Neutrophil (primary cell): ENCODE data around the gene PDE3A.

ENCODE experiments used
- H3K27ac ChIP-seq: fragments of 200-600 bp; sonication (generic); 2 replicates; pipeline ENCODE4 v1.5.1; 2016; ENCODE audit warnings: mild to moderate bottlenecking, moderate library complexity
- H3K27me3 ChIP-seq: fragments of 200-600 bp; sonication (generic); 2 replicates; pipeline ENCODE4 v1.6.0; 2016; ENCODE audit warnings: mild to moderate bottlenecking
- H3K36me3 ChIP-seq: fragments of 200-600 bp; sonication (generic); 2 replicates; pipeline ENCODE4 v1.5.1; 2017
- H3K4me1 ChIP-seq, 2 experiments: fragments of 200-600 bp in 1 of 2; sonication (generic) in 1 of 2; 1 replicate in 1 of 2; 2 replicates in 1 of 2; pipeline versions ENCODE4 v1.5.1 to v1.6.1; 2013 to 2016; ENCODE audit warnings: low read depth in 1 of 2, low read length in 1 of 2, mild to moderate bottlenecking in 1 of 2, moderate library complexity in 1 of 2; ENCODE audit not compliant: control insufficient read depth in 1 of 2, insufficient read depth in 1 of 2
- H3K4me3 ChIP-seq, 2 experiments: fragments of 200-600 bp in 1 of 2; sonication (generic) in 1 of 2; 1 replicate in 1 of 2; 2 replicates in 1 of 2; pipeline ENCODE4 v1.5.1; 2013 to 2016; ENCODE audit warnings: low read depth in 1 of 2, low read length in 1 of 2, mild to moderate bottlenecking in 1 of 2, moderate library complexity in 1 of 2
- H3K9me3 ChIP-seq: fragments of 200-600 bp; sonication (generic); 2 replicates; pipeline ENCODE4 v1.5.1; 2016
- TF ChIP-seq, protein P1 (sequence below): fragments of 200-600 bp; sonication (generic); IDR thresholded peaks from 2 replicates; pipeline ENCODE4 v1.5.1; 2016; ENCODE audit warnings: antibody characterized with exemption

The PDE3A gene

DNA sequence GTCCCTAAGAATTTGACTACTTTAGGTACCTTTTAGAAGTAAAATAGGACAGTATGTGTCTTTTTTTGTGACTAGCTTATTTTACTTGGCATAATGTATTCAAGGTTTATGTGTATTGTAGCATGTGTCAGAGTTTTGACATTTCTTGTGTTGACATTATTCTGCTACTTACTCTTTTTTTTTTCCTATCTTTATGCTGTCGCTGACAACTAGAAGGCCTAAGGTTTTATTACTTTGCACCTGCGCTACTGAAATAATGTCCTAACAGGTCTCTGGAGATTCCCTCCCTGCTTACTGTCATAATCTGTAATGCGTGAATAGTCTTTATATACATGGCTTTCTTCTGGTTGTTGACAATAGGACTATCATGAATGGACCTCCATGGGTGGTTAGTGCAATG, 43.0 kb downstream of the PDE3A start:
- Histone ChIP-seq H3K36me3 (no peaks in the 10 kb centered on the region), H3K9me3 (no peaks in the 10 kb centered on the region), H3K4me1 (no peaks in the 10 kb centered on the region), H3K27ac (no peak overlapping the region), H3K27me3 (no peaks in the 10 kb centered on the region), H3K4me3 (no peak overlapping the region)
- TF ChIP-seq, protein P1, sequence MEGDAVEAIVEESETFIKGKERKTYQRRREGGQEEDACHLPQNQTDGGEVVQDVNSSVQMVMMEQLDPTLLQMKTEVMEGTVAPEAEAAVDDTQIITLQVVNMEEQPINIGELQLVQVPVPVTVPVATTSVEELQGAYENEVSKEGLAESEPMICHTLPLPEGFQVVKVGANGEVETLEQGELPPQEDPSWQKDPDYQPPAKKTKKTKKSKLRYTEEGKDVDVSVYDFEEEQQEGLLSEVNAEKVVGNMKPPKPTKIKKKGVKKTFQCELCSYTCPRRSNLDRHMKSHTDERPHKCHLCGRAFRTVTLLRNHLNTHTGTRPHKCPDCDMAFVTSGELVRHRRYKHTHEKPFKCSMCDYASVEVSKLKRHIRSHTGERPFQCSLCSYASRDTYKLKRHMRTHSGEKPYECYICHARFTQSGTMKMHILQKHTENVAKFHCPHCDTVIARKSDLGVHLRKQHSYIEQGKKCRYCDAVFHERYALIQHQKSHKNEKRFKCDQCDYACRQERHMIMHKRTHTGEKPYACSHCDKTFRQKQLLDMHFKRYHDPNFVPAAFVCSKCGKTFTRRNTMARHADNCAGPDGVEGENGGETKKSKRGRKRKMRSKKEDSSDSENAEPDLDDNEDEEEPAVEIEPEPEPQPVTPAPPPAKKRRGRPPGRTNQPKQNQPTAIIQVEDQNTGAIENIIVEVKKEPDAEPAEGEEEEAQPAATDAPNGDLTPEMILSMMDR, result no peak

DNA sequence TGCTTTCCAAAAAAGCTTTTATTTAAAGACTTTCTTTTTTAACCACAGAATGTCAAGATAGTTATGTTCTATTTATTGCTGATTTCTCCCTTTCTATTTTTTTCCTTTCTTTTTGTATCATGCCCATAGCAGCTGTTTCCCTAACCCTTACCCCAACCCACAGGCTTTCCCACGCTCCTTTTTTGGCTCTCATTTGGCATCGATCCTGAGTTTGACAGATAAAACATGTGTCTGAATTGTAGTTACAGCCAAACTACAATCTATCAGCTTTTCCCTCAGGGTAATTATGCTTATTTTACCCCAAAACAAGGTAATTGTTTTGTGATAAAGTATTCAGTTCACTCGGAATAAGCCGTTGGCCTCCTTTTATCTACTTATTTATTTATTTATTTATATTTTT, 46.7 kb downstream of the PDE3A start:
- H3K9me3 ChIP-seq, result no peaks in the 10 kb centered on the region
- no peak overlapping the region for H3K27ac ChIP-seq
- H3K4me3 ChIP-seq, result no peak overlapping the region
- H3K36me3 ChIP-seq, result no peaks in the 10 kb centered on the region
- TF ChIP-seq, protein P1, result no peak
- H3K27me3 ChIP-seq, result no peaks in the 10 kb centered on the region
- no peaks in the 10 kb centered on the region for H3K4me1 ChIP-seq

DNA sequence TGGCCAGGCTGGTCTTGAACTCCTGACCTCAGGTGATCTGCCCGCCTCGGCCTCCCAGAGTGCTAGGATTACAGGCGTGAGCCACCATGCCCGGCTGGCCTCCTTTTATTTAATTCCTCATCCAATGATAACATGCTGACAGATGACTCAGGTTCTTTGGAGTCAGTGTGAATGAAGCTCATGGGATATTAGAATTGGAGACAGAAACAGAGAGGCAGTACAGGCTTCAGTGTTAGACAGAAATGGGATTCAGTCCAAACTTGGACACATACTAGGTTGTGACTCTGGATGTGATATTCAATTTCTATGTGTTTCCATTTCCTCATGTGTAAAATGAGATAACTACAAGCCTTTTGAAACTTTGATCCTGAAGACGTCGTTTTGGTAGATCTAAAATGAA, 47.3 kb downstream of the PDE3A start:
- H3K9me3 ChIP-seq, result no peaks in the 10 kb centered on the region
- TF ChIP-seq, protein P1, result no peak
- no peaks in the 10 kb centered on the region for H3K4me1 ChIP-seq
- no peaks in the 10 kb centered on the region for H3K36me3 ChIP-seq
- H3K4me3 ChIP-seq, result no peak overlapping the region
- no peaks in the 10 kb centered on the region for H3K27me3 ChIP-seq
- no peak overlapping the region for H3K27ac ChIP-seq

DNA sequence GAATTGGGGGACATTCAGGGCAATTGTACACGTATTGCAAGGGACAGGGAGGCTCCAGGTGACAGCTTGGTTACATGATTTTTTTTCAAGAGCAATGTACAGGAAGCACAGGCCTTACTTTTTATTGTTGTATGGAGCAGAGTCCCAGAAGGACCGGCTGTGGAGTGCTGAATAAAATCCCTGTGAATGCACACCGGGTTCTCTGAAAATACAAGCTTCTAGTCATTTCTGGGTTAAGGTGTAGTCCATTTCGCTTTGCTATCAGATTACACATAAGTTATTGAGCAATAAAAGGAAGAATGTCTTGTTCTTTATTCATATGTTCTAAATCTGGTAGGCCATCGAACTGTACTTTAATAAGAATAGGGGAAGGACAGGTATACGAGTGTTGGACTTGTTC, 52.2 kb downstream of the PDE3A start:
- TF ChIP-seq, protein P1, result no peak
- Histone ChIP-seq H3K4me3 (no peak overlapping the region), H3K36me3 (no peaks in the 10 kb centered on the region), H3K9me3 (no peaks in the 10 kb centered on the region), H3K27ac (no peak overlapping the region), H3K4me1 (no peaks in the 10 kb centered on the region), H3K27me3 (no peaks in the 10 kb centered on the region)

DNA sequence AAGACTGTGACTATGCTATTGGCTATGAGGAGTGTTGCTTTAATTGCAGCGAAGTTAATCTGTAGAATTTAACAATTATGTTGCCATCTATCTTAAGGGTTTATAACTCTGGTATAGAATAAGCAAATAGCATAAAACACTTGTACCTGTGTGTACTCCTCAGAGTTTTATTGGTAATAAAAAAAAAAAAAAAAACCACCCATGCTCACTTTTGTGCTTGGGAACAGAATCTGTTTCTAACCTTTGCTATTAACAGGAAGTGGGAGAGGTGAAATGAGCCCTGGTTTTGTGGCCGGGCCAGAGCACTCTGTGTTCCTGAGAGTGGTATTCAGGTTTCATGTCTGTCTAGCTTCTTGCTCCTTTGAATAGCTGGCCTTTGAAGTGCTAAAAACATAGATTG, 53.1 kb downstream of the PDE3A start:
- Histone ChIP-seq H3K36me3 (no peaks in the 10 kb centered on the region), H3K27me3 (no peaks in the 10 kb centered on the region), H3K4me1 (no peaks in the 10 kb centered on the region), H3K9me3 (no peaks in the 10 kb centered on the region), H3K27ac (no peak overlapping the region), H3K4me3 (no peak overlapping the region)
- TF ChIP-seq, protein P1, result no peak

DNA sequence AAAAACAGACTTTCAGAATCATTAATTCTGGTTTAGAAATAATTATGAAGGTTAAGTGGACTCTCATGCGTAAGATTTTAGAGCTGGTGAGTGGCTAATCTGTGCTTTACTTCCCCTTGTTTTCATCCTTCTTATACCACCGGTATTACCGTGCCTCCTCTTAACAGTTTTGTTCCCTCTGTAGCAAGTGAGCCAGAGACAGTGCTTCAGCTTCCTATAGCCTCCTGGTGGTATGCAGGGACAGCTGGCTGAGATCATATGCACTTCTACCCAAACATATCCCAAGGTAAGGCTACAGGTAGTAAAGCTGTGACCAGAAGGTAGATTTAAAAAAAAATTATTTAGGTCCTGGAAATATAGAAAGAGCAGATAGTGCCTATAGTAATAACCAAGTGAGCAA, 55.2 kb downstream of the PDE3A start:
- Histone ChIP-seq H3K27me3 (no peaks in the 10 kb centered on the region), H3K4me3 (no peak overlapping the region), H3K36me3 (no peaks in the 10 kb centered on the region), H3K4me1 (no peaks in the 10 kb centered on the region), H3K27ac (no peak overlapping the region), H3K9me3 (no peaks in the 10 kb centered on the region)
- TF ChIP-seq, protein P1, result no peak
